HG03442 (cell line): Measurements from ENCODE around the gene GPR42.
A peak's percentile ranks its signal among the peaks of the same experiment; 100 is the strongest.
"Not testable (repeated sequence)": the region's sequence is repeated elsewhere in the genome, so short reads cannot be mapped to it uniquely, and the experiment has no call there.

Source experiments
- ATAC-seq: cut with Tn5 transposase; IDR thresholded peaks from one replicate; pipeline ENCODE4 v1.9.1; 2021; ENCODE audit warnings: mild to moderate bottlenecking, moderate library complexity; ENCODE audit not compliant: unreplicated experiment

GPR42 gene

GRCh38 chr19:35346193-35347052 is 24.4 kb upstream of the GPR42 start:
- ATAC-seq, result no peak

DNA sequence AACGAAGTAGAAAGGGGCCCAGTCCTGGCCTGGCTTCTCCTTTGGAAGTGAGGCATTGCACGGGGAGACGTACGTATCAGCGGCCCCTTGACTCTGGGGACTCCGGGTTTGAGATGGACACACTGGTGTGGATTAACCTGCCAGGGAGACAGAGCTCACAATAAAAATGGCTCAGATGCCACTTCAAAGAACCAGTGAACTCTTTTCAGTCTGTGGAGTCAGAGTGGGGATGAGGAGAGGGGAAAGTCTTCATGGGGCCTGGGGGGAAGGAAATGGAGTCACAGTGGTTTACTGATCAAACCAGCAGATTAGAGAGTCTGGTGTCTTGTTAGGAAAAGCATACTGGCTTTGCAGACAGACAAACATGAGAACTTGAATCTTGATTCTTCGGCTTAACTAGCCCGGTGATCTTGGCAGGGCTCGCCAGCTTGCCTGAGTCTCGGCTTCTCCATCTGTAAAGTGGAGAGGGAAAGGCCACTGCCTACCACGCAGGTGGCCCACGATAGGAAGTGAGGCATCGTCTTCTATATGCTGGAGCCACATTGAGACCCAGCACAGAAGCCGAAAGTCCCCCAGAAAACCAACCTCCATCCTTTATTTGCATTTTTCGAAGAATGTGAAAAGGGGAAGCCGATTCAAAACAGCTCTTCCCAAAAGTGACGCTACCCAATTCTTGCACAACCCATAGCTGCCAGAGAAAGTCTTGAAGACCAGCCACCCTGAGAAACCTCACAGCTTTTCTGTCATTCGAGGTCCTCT is 23.5 kb upstream of the GPR42 start, which contains the start of gene FFAR1:
FFAR1 (plus strand) TSS at position 732 of the 759 bp plus-strand sequence. CDS start 3,650 bp downstream, outside the sequence.
- ATAC-seq, result peak; percentile 49

- ATAC-seq, result no peak
These were observed 23.0 kb upstream of the GPR42 start for GRCh38 chr19:35347930-35348298.

GRCh38 chr19:35348911-35349611 is 21.8 kb upstream of the GPR42 start:
- ATAC-seq, result no peak

GRCh38 chr19:35349614-35350521 is 21.0 kb upstream of the GPR42 start:
- ATAC-seq, result no peak

DNA sequence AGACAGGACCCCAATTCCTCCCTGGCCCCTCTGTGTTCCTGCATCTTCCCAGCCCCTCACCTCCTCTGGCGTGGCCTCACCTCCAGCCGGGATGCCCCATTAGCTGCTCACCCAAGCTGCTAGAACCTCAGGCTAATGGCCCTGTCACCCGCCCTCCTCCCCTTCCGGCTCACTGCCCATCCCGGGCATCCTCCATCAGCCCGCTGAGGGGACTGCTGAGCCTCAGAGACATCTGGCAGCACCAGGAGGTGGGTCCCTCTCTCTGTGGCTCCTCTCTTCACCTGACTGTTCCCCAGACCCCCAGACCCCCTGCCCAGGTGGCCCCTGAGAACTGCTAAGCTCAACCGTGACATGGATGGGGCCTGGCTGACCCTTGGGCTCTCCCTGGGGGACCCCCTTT is 20.3 kb upstream of the GPR42 start:
- ATAC-seq, result no peak

DNA sequence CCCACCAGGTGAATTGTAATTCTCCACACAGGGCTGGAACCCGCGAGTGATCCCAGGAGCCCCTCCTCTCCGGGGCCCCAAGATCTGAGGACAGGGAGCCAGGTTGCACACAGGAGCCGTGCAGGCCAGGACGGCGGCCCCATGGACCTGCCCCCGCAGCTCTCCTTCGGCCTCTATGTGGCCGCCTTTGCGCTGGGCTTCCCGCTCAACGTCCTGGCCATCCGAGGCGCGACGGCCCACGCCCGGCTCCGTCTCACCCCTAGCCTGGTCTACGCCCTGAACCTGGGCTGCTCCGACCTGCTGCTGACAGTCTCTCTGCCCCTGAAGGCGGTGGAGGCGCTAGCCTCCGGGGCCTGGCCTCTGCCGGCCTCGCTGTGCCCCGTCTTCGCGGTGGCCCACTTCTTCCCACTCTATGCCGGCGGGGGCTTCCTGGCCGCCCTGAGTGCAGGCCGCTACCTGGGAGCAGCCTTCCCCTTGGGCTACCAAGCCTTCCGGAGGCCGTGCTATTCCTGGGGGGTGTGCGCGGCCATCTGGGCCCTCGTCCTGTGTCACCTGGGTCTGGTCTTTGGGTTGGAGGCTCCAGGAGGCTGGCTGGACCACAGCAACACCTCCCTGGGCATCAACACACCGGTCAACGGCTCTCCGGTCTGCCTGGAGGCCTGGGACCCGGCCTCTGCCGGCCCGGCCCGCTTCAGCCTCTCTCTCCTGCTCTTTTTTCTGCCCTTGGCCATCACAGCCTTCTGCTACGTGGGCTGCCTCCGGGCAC is 19.3 kb upstream of the GPR42 start:
- ATAC-seq, result no peak

GRCh38 chr19:35352177-35352447 is 18.8 kb upstream of the GPR42 start:
- ATAC-seq, result no peak

GRCh38 chr19:35352448-35353304 is 18.2 kb upstream of the GPR42 start:
- ATAC-seq, result no peak

DNA sequence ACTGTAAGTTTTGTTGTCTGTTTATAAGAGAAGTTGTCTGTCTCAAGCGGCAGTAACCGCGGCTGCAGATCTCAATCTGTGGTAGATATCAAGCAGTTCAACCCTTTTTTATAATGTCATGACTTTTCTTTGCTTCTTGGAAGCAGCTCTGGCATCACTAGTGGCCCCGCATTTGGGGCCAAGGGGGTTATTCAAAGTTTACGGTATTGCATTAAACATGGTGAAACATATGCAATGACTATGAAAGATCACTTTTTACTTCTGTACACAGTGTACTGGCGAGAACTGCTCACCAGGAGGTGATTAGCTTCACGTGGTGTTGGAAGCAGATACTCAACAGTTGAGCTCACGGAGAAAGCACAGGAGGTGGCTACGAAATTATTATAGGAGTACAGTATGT is 17.2 kb upstream of the GPR42 start:
- no peak for ATAC-seq

DNA sequence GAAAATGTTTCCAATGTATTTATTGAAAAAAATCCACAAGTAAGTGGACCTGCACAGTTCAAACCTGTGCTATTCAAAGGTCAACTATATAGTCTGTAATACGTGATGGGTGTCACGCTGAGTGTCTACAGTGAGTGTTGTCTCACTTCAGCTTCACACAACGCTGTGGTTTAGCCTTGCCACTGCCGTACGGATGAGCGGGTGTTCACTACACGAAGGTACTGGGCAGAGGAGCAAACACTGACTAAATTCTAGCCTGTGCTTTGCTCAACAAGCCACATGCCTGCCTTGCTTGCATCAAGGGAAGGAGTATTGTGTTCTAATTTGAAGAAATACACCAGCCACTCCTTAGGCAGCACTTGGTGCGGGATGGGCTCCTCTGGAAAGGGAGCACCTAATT is 16.0 kb upstream of the GPR42 start:
- no peak for ATAC-seq

- no peak for ATAC-seq
These were observed 14.9 kb upstream of the GPR42 start for GRCh38 chr19:35355791-35356460.

- ATAC-seq, result no peak
These were observed 12.8 kb upstream of the GPR42 start, which contains the start of gene FFAR3 for GRCh38 chr19:35357867-35358573. Gene FFAR3 (plus strand): TSS chr19:35358460. CDS start chr19:35358891, 431 bp downstream.

- ATAC-seq, result not testable (repeated sequence)
These were observed 12.0 kb upstream of the GPR42 start for GRCh38 chr19:35358834-35359233.

GRCh38 chr19:35359395-35359794 is 11.5 kb upstream of the GPR42 start:
- ATAC-seq, result not testable (repeated sequence)

- not testable (repeated sequence) for ATAC-seq
These were observed 10.8 kb upstream of the GPR42 start for GRCh38 chr19:35360081-35360480.

- no peak for ATAC-seq
These were observed 9.9 kb upstream of the GPR42 start for GRCh38 chr19:35360880-35361420.
